ENCODE results near the gene STK39. TPM values are rescaled to one million over a fixed set of nuclear protein-coding genes. Genes with fewer than 3 reads are reported as not detected.

STK39 gene
- total RNA-seq, 1 experiment from 2014 or later = 13.8 TPM

GRCh38 chr2:168155046-168155445 lies 92.3 kb downstream of the STK39 start:
- CTCF ChIA-PET = interaction anchor here (1.0 to 2.5 kb wide), 2 partner anchors 182 to 725 kb away, joined by 4 to 13 read pairs; no protein-coding TSS in a partner anchor
- BruUV-seq (replicated peaks) = no TSS peak
- Mint-ChIP-seq H3K27me3 (ENCODE audit: insufficient read depth, unreplicated experiment) (no peaks in the 10 kb centered on the region), H3K4me3 (ENCODE audit: unreplicated experiment) (no peak overlapping the region), H3K27ac (ENCODE audit: low read depth, unreplicated experiment) (no peak overlapping the region), H3K9me3 (ENCODE audit: unreplicated experiment) (no peaks in the 10 kb centered on the region), H3K36me3 (ENCODE audit: insufficient read depth, unreplicated experiment) (peaks cover 17% of the 10 kb centered on the region), H3K4me1 (ENCODE audit: insufficient read depth, unreplicated experiment) (peaks cover 7% of the 10 kb centered on the region)
- intact Hi-C loops (cut with micrococcal nuclease) = no loop called here
- POLR2A ChIA-PET = no interaction called here
- no peak for DNase-seq (ENCODE audit: unreplicated experiment)
- no peak for TF ChIP-seq CTCF (IDR thresholded peaks at IDR 0.05; ENCODE audit: unreplicated experiment)

GRCh38 chr2:168152902-168153530 lies 94.4 kb downstream of the STK39 start:
- Mint-ChIP-seq H3K27me3 (ENCODE audit: insufficient read depth, unreplicated experiment) (no peaks in the 10 kb centered on the region), H3K27ac (ENCODE audit: low read depth, unreplicated experiment) (no peak overlapping the region), H3K4me3 (ENCODE audit: unreplicated experiment) (no peak overlapping the region), H3K9me3 (ENCODE audit: unreplicated experiment) (no peaks in the 10 kb centered on the region), H3K36me3 (ENCODE audit: insufficient read depth, unreplicated experiment) (peaks cover 8% of the 10 kb centered on the region), H3K4me1 (ENCODE audit: insufficient read depth, unreplicated experiment) (peaks cover 7% of the 10 kb centered on the region)
- BruUV-seq (replicated peaks) = no TSS peak
- ChIA-PET CTCF (interaction anchor here (0.8 kb wide), 1 partner anchor 12 kb away, joined by 3 read pairs; no protein-coding TSS in a partner anchor), POLR2A (no interaction called here)
- intact Hi-C loops (cut with micrococcal nuclease) = no loop called here
- DNase-seq (ENCODE audit: unreplicated experiment) = no peak
- TF ChIP-seq CTCF (IDR thresholded peaks at IDR 0.05; ENCODE audit: unreplicated experiment) = no peak

GRCh38 chr2:168149986-168150385 lies 97.4 kb downstream of the STK39 start:
- no TSS peak for BruUV-seq (replicated peaks)
- DNase-seq (ENCODE audit: unreplicated experiment) = no peak
- ChIA-PET CTCF (no interaction called here), POLR2A (no interaction called here)
- H3K9me3 Mint-ChIP-seq (ENCODE audit: unreplicated experiment) = no peaks in the 10 kb centered on the region
- H3K27me3 Mint-ChIP-seq (ENCODE audit: insufficient read depth, unreplicated experiment) = no peaks in the 10 kb centered on the region
- no peaks in the 10 kb centered on the region for H3K36me3 Mint-ChIP-seq (ENCODE audit: insufficient read depth, unreplicated experiment)
- H3K4me3 Mint-ChIP-seq (ENCODE audit: unreplicated experiment) = no peak overlapping the region
- H3K27ac Mint-ChIP-seq (ENCODE audit: low read depth, unreplicated experiment) = no peak overlapping the region
- H3K4me1 Mint-ChIP-seq (ENCODE audit: insufficient read depth, unreplicated experiment) = no peaks in the 10 kb centered on the region
- no peak for TF ChIP-seq CTCF (IDR thresholded peaks at IDR 0.05; ENCODE audit: unreplicated experiment)
- intact Hi-C loops (cut with micrococcal nuclease) = no loop called here

- no peaks in the 10 kb centered on the region for H3K9me3 Mint-ChIP-seq (ENCODE audit: unreplicated experiment)
- CTCF ChIA-PET = no interaction called here
Observed at GRCh38 chr2:168149150-168149974, 98.0 kb downstream of the STK39 start.

More at GRCh38 chr2:168149150-168149974, 98.0 kb downstream of the STK39 start:
- Mint-ChIP-seq H3K4me1 (ENCODE audit: insufficient read depth, unreplicated experiment) (no peaks in the 10 kb centered on the region), H3K27me3 (ENCODE audit: insufficient read depth, unreplicated experiment) (no peaks in the 10 kb centered on the region), H3K27ac (ENCODE audit: low read depth, unreplicated experiment) (no peak overlapping the region), H3K36me3 (ENCODE audit: insufficient read depth, unreplicated experiment) (no peaks in the 10 kb centered on the region), H3K4me3 (ENCODE audit: unreplicated experiment) (no peak overlapping the region)
- TF ChIP-seq CTCF (IDR thresholded peaks at IDR 0.05; ENCODE audit: unreplicated experiment) = no peak
- intact Hi-C loops (cut with micrococcal nuclease) = no loop called here
- BruUV-seq (replicated peaks) = no TSS peak
- DNase-seq (ENCODE audit: unreplicated experiment) = no peak
- POLR2A ChIA-PET = no interaction called here

Measured in MCF 10A (cell line).